Measurements from ENCODE around the gene MUC12. TPM values are rescaled to one million over a fixed set of nuclear protein-coding genes. Genes with fewer than 3 reads are reported as not detected.

MUC12 gene
- polyA plus RNA-seq, 1 donor (not counting 4 experiments of a cell fraction or from before 2014, with no cell fraction given), result 0.24 TPM

GRCh38 chr7:101015626-101016025 is 46.3 kb downstream of the MUC12 start:
- H3K27ac ChIP-seq (ENCODE audit: control insufficient read depth, insufficient read depth, low read length), result no peak overlapping the region
- no peak for DNase-seq (ENCODE audit: low read depth, low spot score)
- H3K9me3 ChIP-seq (ENCODE audit: control insufficient read depth, low read depth, low read length), result no peaks in the 10 kb centered on the region
- H3K9me1 ChIP-seq (ENCODE audit: control insufficient read depth, extremely low read depth, insufficient read depth, low read length), result no peaks in the 10 kb centered on the region
- H3K4me3 ChIP-seq (ENCODE audit: control insufficient read depth in 2 of 3, extremely low read depth in 1 of 3, insufficient read depth in 2 of 3, low read depth in 1 of 3, low read length in 3 of 3), result no peak overlapping the region
- no peaks in the 10 kb centered on the region for H3K27me3 ChIP-seq (ENCODE audit: control insufficient read depth, extremely low read depth, insufficient read depth, low read length)
- no peaks in the 10 kb centered on the region for H3K79me2 ChIP-seq (ENCODE audit: control insufficient read depth, insufficient read depth, low read length)
- H3K36me3 ChIP-seq (ENCODE audit: control insufficient read depth in 2 of 2, extremely low read depth in 1 of 2, insufficient read depth in 2 of 2, low read length in 2 of 2), result no peaks in the 10 kb centered on the region
- no peak for TF ChIP-seq CTCF (optimal IDR thresholded peaks at IDR 0.05 in 1 of 3, IDR thresholded peaks at IDR 0.05 in 1 of 3, conservative IDR thresholded peaks at IDR 0.05 in 1 of 3; ENCODE audit: extremely low read depth in 1 of 3, insufficient read depth in 2 of 3, low read length in 3 of 3)
- TF ChIP-seq EZH2 (IDR thresholded peaks at IDR 0.05; ENCODE audit: low read length), result no peak
- H2AFZ ChIP-seq (ENCODE audit: control insufficient read depth, low read length), result no peak overlapping the region
- no peak for FAIRE-seq
- dilution Hi-C loops (cut with MboI; ENCODE audit: extremely low pct_ligation_motif_present, low sequenced_read_pairs), result no loop called here
- H4K20me1 ChIP-seq (ENCODE audit: control insufficient read depth, extremely low read depth, insufficient read depth, low read length), result no peaks in the 10 kb centered on the region
- no peak overlapping the region for H3K9ac ChIP-seq (ENCODE audit: control insufficient read depth, extremely low read depth, insufficient read depth, low read length)
- peaks cover 17% of the 10 kb centered on the region for H3K4me1 ChIP-seq (ENCODE audit: control insufficient read depth, extremely low read depth, insufficient read depth, low read length)
- H3K4me2 ChIP-seq (ENCODE audit: control insufficient read depth, extremely low read depth, insufficient read depth, low read depth, low read length), result no peak overlapping the region

GRCh38 chr7:101017064-101017777 is 47.9 kb downstream of the MUC12 start:
- Histone ChIP-seq H2AFZ (ENCODE audit: control insufficient read depth, low read length) (peak overlapping the region; percentile 88), H3K36me3 (ENCODE audit: control insufficient read depth in 2 of 2, extremely low read depth in 1 of 2, insufficient read depth in 2 of 2, low read length in 2 of 2) (no peaks in the 10 kb centered on the region), H4K20me1 (ENCODE audit: control insufficient read depth, extremely low read depth, insufficient read depth, low read length) (no peaks in the 10 kb centered on the region), H3K4me1 (ENCODE audit: control insufficient read depth, extremely low read depth, insufficient read depth, low read length) (peaks cover 17% of the 10 kb centered on the region), H3K9ac (ENCODE audit: control insufficient read depth, extremely low read depth, insufficient read depth, low read length) (peak overlapping the region; percentile 75), H3K27ac (ENCODE audit: control insufficient read depth, insufficient read depth, low read length) (peak overlapping the region; percentile 68), H3K27me3 (ENCODE audit: control insufficient read depth, extremely low read depth, insufficient read depth, low read length) (no peaks in the 10 kb centered on the region), H3K4me3 (ENCODE audit: control insufficient read depth in 2 of 3, extremely low read depth in 1 of 3, insufficient read depth in 2 of 3, low read depth in 1 of 3, low read length in 3 of 3) (peak overlapping the region; percentile 40 to 66 (median 57)), H3K4me2 (ENCODE audit: control insufficient read depth, extremely low read depth, insufficient read depth, low read depth, low read length) (peak overlapping the region; percentile 69), H3K9me3 (ENCODE audit: control insufficient read depth, low read depth, low read length) (no peaks in the 10 kb centered on the region), H3K79me2 (ENCODE audit: control insufficient read depth, insufficient read depth, low read length) (no peaks in the 10 kb centered on the region), H3K9me1 (ENCODE audit: control insufficient read depth, extremely low read depth, insufficient read depth, low read length) (no peaks in the 10 kb centered on the region)
- dilution Hi-C loops (cut with MboI; ENCODE audit: extremely low pct_ligation_motif_present, low sequenced_read_pairs), result no loop called here
- DNase-seq (ENCODE audit: low read depth, low spot score) (peak; percentile 59), FAIRE-seq (peak; percentile 85)
- TF ChIP-seq CTCF (optimal IDR thresholded peaks at IDR 0.05 in 1 of 3, IDR thresholded peaks at IDR 0.05 in 1 of 3, conservative IDR thresholded peaks at IDR 0.05 in 1 of 3; ENCODE audit: extremely low read depth in 1 of 3, insufficient read depth in 2 of 3, low read length in 3 of 3) (no peak), EZH2 (IDR thresholded peaks at IDR 0.05; ENCODE audit: low read length) (no peak)

Data from keratinocyte (primary cell).